Fibroblast of mammary gland (primary cell): Measurements from ENCODE around the gene ME3.

Experiments used
- DNase-seq: peaks from one replicate; pipeline ENCODE4 v3.0.0-alpha.2; 2010; ENCODE audit warnings: low read depth
- H3K4me3 ChIP-seq: 2 replicates; pipeline ENCODE4 v1.5.1; 2011; ENCODE audit warnings: low read depth, mild to moderate bottlenecking, low read length, moderate library complexity; ENCODE audit not compliant: control insufficient read depth
- CTCF ChIP-seq: conservative IDR thresholded peaks from 2 replicates; pipeline ENCODE4 v1.5.1; 2011; ENCODE audit warnings: low read depth, low read length, inconsistent platforms; ENCODE audit not compliant: control insufficient read depth, insufficient read depth

Gene ME3

GRCh38 chr11:86686531-86686930 lies 14.1 kb upstream of the ME3 start:
- H3K4me3 ChIP-seq = no peak overlapping the region
- TF ChIP-seq CTCF = no peak
- DNase-seq = no peak

GRCh38 chr11:86681483-86681756 lies 9.0 kb upstream of the ME3 start:
- no peak overlapping the region for H3K4me3 ChIP-seq
- no peak for DNase-seq
- no peak for TF ChIP-seq CTCF

GRCh38 chr11:86680716-86681482 lies 8.5 kb upstream of the ME3 start:
- no peak for TF ChIP-seq CTCF
- H3K4me3 ChIP-seq = no peak overlapping the region
- no peak for DNase-seq

GRCh38 chr11:86678823-86679222 lies 6.4 kb upstream of the ME3 start:
- DNase-seq = peak; percentile 43
- no peak for TF ChIP-seq CTCF
- no peak overlapping the region for H3K4me3 ChIP-seq

GRCh38 chr11:86678296-86678695 lies 5.9 kb upstream of the ME3 start:
- TF ChIP-seq CTCF = no peak
- DNase-seq = no peak
- H3K4me3 ChIP-seq = no peak overlapping the region

GRCh38 chr11:86676533-86677154 lies 4.2 kb upstream of the ME3 start:
- TF ChIP-seq CTCF = peak; percentile 48
- no peak overlapping the region for H3K4me3 ChIP-seq
- DNase-seq = no peak
